H1 (cell line): ENCODE data around the gene CEP68. TPM values are rescaled to one million over a fixed set of nuclear protein-coding genes. Genes with fewer than 3 reads are reported as not detected.

Experiments
- CTCF ChIA-PET: fragments of 300-600 bp; sonication (Branson Sonifier 250); formaldehyde crosslinking; loops from one replicate; lab custom pipeline; 2021; ENCODE audit not compliant: partially characterized antibody; lab: Charles Lee
- POLR2A ChIA-PET: fragments of 300-600 bp; sonication (Branson Sonifier 250); formaldehyde crosslinking; loops from one replicate; lab custom pipeline; 2021; ENCODE audit warnings: inconsistent platforms; ENCODE audit not compliant: partially characterized antibody; lab: Charles Lee
- DNase-seq, 2 experiments: peaks; one replicate each; pipeline versions ENCODE4 v3.0.0 to v3.0.0-alpha.2; 2010 to 2022; ENCODE audit warnings: low spot score in 2 of 2, low read depth in 1 of 2, mixed read lengths in 1 of 2
- FAIRE-seq: peaks from 2 replicates; lab custom pipeline; 2011; peaks lifted over from hg19 to GRCh38; lab: Jason Lieb, UNC
- H2AFZ ChIP-seq: 2 replicates; pipeline ENCODE4 v1.8.1; 2012; ENCODE audit warnings: low read length, inconsistent platforms
- H2AK5ac ChIP-seq: 2 replicates; pipeline ENCODE4 v1.6.1; 2013; ENCODE audit warnings: low read depth, low read length
- H2BK120ac ChIP-seq: replicated peaks from 2 replicates; pipeline ENCODE3; 2013; ENCODE audit warnings: low read depth, low read length, inconsistent platforms
- H2BK12ac ChIP-seq: 2 replicates; pipeline ENCODE4 v1.6.1; 2013; ENCODE audit warnings: low read depth, low read length
- H2BK15ac ChIP-seq: 2 replicates; pipeline ENCODE4 v1.6.1; 2013; ENCODE audit warnings: low read length
- H2BK20ac ChIP-seq: 2 replicates; pipeline ENCODE4 v1.6.1; 2013; ENCODE audit warnings: low read length
- H2BK5ac ChIP-seq: 2 replicates; pipeline ENCODE4 v1.6.1; 2013; ENCODE audit warnings: low read depth, low read length
- H3K14ac ChIP-seq: 2 replicates; pipeline ENCODE4 v1.6.1; 2013; ENCODE audit warnings: inconsistent platforms; ENCODE audit not compliant: insufficient read length
- H3K18ac ChIP-seq: 2 replicates; pipeline ENCODE4 v1.6.1; 2013; ENCODE audit warnings: low read length; ENCODE audit errors: extremely low read depth
- H3K23ac ChIP-seq: 2 replicates; pipeline ENCODE4 v1.6.1; 2013; ENCODE audit warnings: inconsistent platforms; ENCODE audit not compliant: insufficient read length
- H3K23me2 ChIP-seq: 2 replicates; pipeline ENCODE4 v1.6.1; 2013; ENCODE audit warnings: low read depth, low read length
- H3K27ac ChIP-seq: 2 replicates; pipeline ENCODE4 v1.6.1; 2011; ENCODE audit warnings: low read depth, low read length, inconsistent platforms
- H3K27me3 ChIP-seq, 4 experiments: replicated peaks in 1 of 4; 1 replicate in 1 of 4; 2 replicates in 3 of 4; pipeline versions ENCODE4 v1.6.1 to v1.8.1; 2011 to 2013; ENCODE audit warnings: low read length in 3 of 4, mild to moderate bottlenecking in 3 of 4, inconsistent platforms in 2 of 4, mixed read lengths in 2 of 4, moderate library complexity in 1 of 4; ENCODE audit not compliant: control insufficient read depth in 3 of 4, insufficient read depth in 3 of 4; ENCODE audit errors: extremely low read depth in 1 of 4
- H3K36me3 ChIP-seq, 4 experiments: 2 replicates each; pipeline versions ENCODE4 v1.6.1 to v1.8.1; 2011 to 2013; ENCODE audit warnings: mild to moderate bottlenecking in 4 of 4, low read length in 3 of 4, moderate library complexity in 2 of 4, control low read depth in 1 of 4, inconsistent platforms in 1 of 4; ENCODE audit not compliant: insufficient read depth in 4 of 4, control insufficient read depth in 2 of 4
- H3K4ac ChIP-seq: replicated peaks from 2 replicates; pipeline ENCODE3; 2013; ENCODE audit warnings: low read length, low read depth, mixed read lengths, inconsistent platforms; ENCODE audit not compliant: insufficient read length
- H3K4me1 ChIP-seq, 4 experiments: replicated peaks in 1 of 4; 1 replicate in 1 of 4; 2 replicates in 3 of 4; pipeline versions ENCODE4 v1.6.1 to v1.8.1; 2011 to 2013; ENCODE audit warnings: low read length in 3 of 4, inconsistent platforms in 2 of 4, mixed read lengths in 1 of 4; ENCODE audit not compliant: insufficient read depth in 4 of 4, control insufficient read depth in 3 of 4
- H3K4me2 ChIP-seq, 2 experiments: 2 replicates each; pipeline versions ENCODE4 v1.6.1 to v1.8.1; 2011 to 2013; ENCODE audit warnings: low read depth in 2 of 2, low read length in 2 of 2, control low read depth in 1 of 2, inconsistent platforms in 1 of 2, mild to moderate bottlenecking in 1 of 2; ENCODE audit not compliant: insufficient read depth in 1 of 2
- H3K4me3 ChIP-seq, 4 experiments: fragments of 200-600, 300-600 bp in 1 of 4; sonication (generic), shearing (Covaris generic), sonication (Bioruptor Twin) in 1 of 4; 2 replicates each; pipeline versions ENCODE4 v1.5.1 to v1.8.1; 2011 to 2016; ENCODE audit warnings: low read length in 4 of 4, low read depth in 3 of 4, control low read depth in 2 of 4, inconsistent platforms in 2 of 4, mild to moderate bottlenecking in 2 of 4, mixed read lengths in 1 of 4, moderate library complexity in 1 of 4; ENCODE audit not compliant: insufficient read depth in 2 of 4; ENCODE audit errors: extremely low read depth in 1 of 4
- H3K56ac ChIP-seq: replicated peaks from 2 replicates; pipeline ENCODE3; 2013; ENCODE audit warnings: low read depth, mild to moderate bottlenecking, mixed read lengths, low read length, inconsistent platforms; ENCODE audit not compliant: insufficient read length
- H3K79me1 ChIP-seq: 2 replicates; pipeline ENCODE4 v1.6.1; 2013; ENCODE audit warnings: low read depth, low read length, control low read depth
- H3K79me2 ChIP-seq, 2 experiments: 2 replicates each; pipeline versions ENCODE4 v1.6.1 to v1.8.1; 2012 to 2013; ENCODE audit warnings: low read length in 2 of 2, mild to moderate bottlenecking in 2 of 2, inconsistent platforms in 1 of 2; ENCODE audit not compliant: insufficient read depth in 2 of 2, control insufficient read depth in 1 of 2
- H3K9ac ChIP-seq, 4 experiments: replicated peaks in 1 of 4; 1 replicate in 1 of 4; 2 replicates in 3 of 4; pipeline versions ENCODE4 v1.6.1 to v1.8.1; 2011 to 2013; ENCODE audit warnings: low read depth in 3 of 4, low read length in 3 of 4, control low read depth in 2 of 4, mild to moderate bottlenecking in 2 of 4, moderate library complexity in 2 of 4, inconsistent platforms in 1 of 4; ENCODE audit errors: extremely low read depth in 1 of 4
- H3K9me3 ChIP-seq, 2 experiments: 2 replicates each; pipeline versions ENCODE4 v1.6.1 to v1.8.1; 2012 to 2013; ENCODE audit warnings: mild to moderate bottlenecking in 2 of 2, moderate library complexity in 2 of 2, control low read depth in 1 of 2, inconsistent platforms in 1 of 2, low read depth in 1 of 2, low read length in 1 of 2, mixed read lengths in 1 of 2; ENCODE audit not compliant: insufficient read depth in 2 of 2
- H4K20me1 ChIP-seq, 2 experiments: replicated peaks in 1 of 2; 2 replicates each; pipeline versions ENCODE3 to v1.8.1; 2011 to 2013; ENCODE audit warnings: inconsistent platforms in 2 of 2, low read length in 2 of 2, mild to moderate bottlenecking in 1 of 2; ENCODE audit not compliant: insufficient read depth in 2 of 2, control insufficient read depth in 1 of 2
- H4K5ac ChIP-seq: 2 replicates; pipeline ENCODE4 v1.6.1; 2013; ENCODE audit warnings: low read length, low read depth, mixed read lengths, inconsistent platforms; ENCODE audit not compliant: insufficient read length
- H4K8ac ChIP-seq: 2 replicates; pipeline ENCODE4 v1.8.0; 2013; ENCODE audit warnings: mild to moderate bottlenecking, moderate library complexity, low read length, inconsistent platforms; ENCODE audit not compliant: insufficient read depth; ENCODE audit errors: extremely low read depth
- H4K91ac ChIP-seq: replicated peaks from 2 replicates; pipeline ENCODE3; 2013; ENCODE audit warnings: low read length, mixed read lengths, inconsistent platforms; ENCODE audit not compliant: insufficient read length
- BACH1 ChIP-seq: IDR thresholded peaks from 2 replicates; pipeline ENCODE4 v1.6.1; 2012; ENCODE audit warnings: low read length, improper control_type of control experiment
- CBX8 ChIP-seq: fragments of 300-800, 300-1000 bp; sonication (generic); IDR thresholded peaks from 2 replicates; pipeline ENCODE4 v1.7.1; 2016; ENCODE audit warnings: low read depth, low read length, borderline replicate concordance
- CHD1 ChIP-seq: IDR thresholded peaks from 2 replicates; pipeline ENCODE4 v1.6.1; 2012; ENCODE audit warnings: low read depth, low read length, improper control_type of control experiment
- EGR1 ChIP-seq: IDR thresholded peaks from 2 replicates; pipeline ENCODE4 v1.6.1; 2011; ENCODE audit warnings: low read depth, low read length, borderline replicate concordance
- EZH2 ChIP-seq: fragments of 200-600 bp; sonication (generic); IDR thresholded peaks from 2 replicates; pipeline ENCODE4 v1.7.1; 2012; ENCODE audit warnings: low read depth, mild to moderate bottlenecking, moderate library complexity, low read length, inconsistent platforms; ENCODE audit not compliant: severe bottlenecking
- KDM4A ChIP-seq: IDR thresholded peaks from one replicate; pipeline ENCODE4 v1.7.1; 2012; ENCODE audit warnings: low read depth, mild to moderate bottlenecking, moderate library complexity, low read length, inconsistent platforms; ENCODE audit not compliant: severe bottlenecking
- KDM5A ChIP-seq: fragments of 200-600 bp; IDR thresholded peaks from 2 replicates; pipeline ENCODE4 v1.7.1; 2012; ENCODE audit warnings: mild to moderate bottlenecking, low read length, inconsistent platforms, mixed read lengths
- NANOG ChIP-seq: IDR thresholded peaks from 2 replicates; pipeline ENCODE4 v1.6.1; 2011; ENCODE audit warnings: low read length, low read depth, mild to moderate bottlenecking, inconsistent platforms; ENCODE audit not compliant: insufficient read depth, poor library complexity, severe bottlenecking
- POU5F1 ChIP-seq: IDR thresholded peaks from 2 replicates; pipeline ENCODE4 v1.6.1; 2011; ENCODE audit warnings: low read depth, mild to moderate bottlenecking, low read length, moderate library complexity
- SRF ChIP-seq: IDR thresholded peaks from 2 replicates; pipeline ENCODE4 v1.6.1; 2011; ENCODE audit warnings: mild to moderate bottlenecking, low read depth, low read length, moderate library complexity
- SUZ12 ChIP-seq: fragments of 200-600 bp; sonication (generic); IDR thresholded peaks from 2 replicates; pipeline ENCODE4 v1.6.1; 2012; ENCODE audit warnings: mild to moderate bottlenecking, inconsistent platforms, low read length, moderate library complexity, mixed read lengths
- USF2 ChIP-seq: IDR thresholded peaks from 2 replicates; pipeline ENCODE4 v1.6.1; 2011; ENCODE audit warnings: low read length, improper control_type of control experiment
- YY1 ChIP-seq: IDR thresholded peaks from 2 replicates; pipeline ENCODE4 v1.6.1; 2011; ENCODE audit warnings: low read depth, mild to moderate bottlenecking, low read length
- WGBS, 2 experiments: shearing (Covaris generic) in 1 of 2; methylation state at CpG; one replicate each; pipeline versions ENCODE4 v1.1.6 to v1.1.7; 2013 to 2015; ENCODE audit warnings: low lambda C conversion rate in 2 of 2, mixed read lengths in 2 of 2, inconsistent platforms in 1 of 2, low coverage in 1 of 2, missing lambda C conversion rate in 1 of 2; ENCODE audit not compliant: insufficient replicate concordance in 2 of 2, insufficient coverage in 1 of 2, insufficient read length in 1 of 2; ENCODE audit errors: extremely low coverage in 1 of 2, missing lambda C conversion rate in 1 of 2; 5-methylcytosine and 5-hydroxymethylcytosine counted together
- polyA plus RNA-seq, 7 experiments: library from polyadenylated mRNA; depleted of rRNA in 3 of 7; stranded (reverse) in 5 of 7; unstranded in 2 of 7; fragments of >200 nt in 5 of 7; fragments of 200-250 nt in 2 of 7; gene quantifications; 1 replicate in 5 of 7; 2 replicates in 1 of 7; 4 replicates in 1 of 7; pipeline versions ENCODE4 v1.2.1 to v1.2.3, GENCODE V29; 2011 to 2013; ENCODE audit warnings: missing spikeins in 2 of 7, mixed read lengths in 2 of 7
- total RNA-seq: library from RNA; stranded (reverse); fragmentation: NEBNext Ultra II Directional; extraction: Animal tissue kit (Norgen Biotek cat#: 25700); gene quantifications from 2 replicates; pipeline ENCODE4 v1.2.1, GENCODE V29; 2021

CEP68 gene
- total and polyA plus RNA-seq, 2 of the 8 experiments (the other 6 are each of a cell fraction or from before 2014, with no cell fraction given) = 23.2 to 24.7 TPM

- no peak overlapping the region for H4K8ac ChIP-seq
- FAIRE-seq (no peak), DNase-seq (no peak)
- H3K79me2 ChIP-seq = peaks cover 12 to 70% of the 10 kb centered on the region in 2 experiments
- H3K23me2 ChIP-seq = peaks cover 9% of the 10 kb centered on the region
- no peaks in the 10 kb centered on the region; a peak in 1 of 8 replicates for H3K36me3 ChIP-seq
- H4K5ac ChIP-seq = no peak overlapping the region
- peaks cover 0 to 7% (median 3%) of the 10 kb centered on the region in 4 experiments; a peak in 4 of 7 replicates for H3K4me1 ChIP-seq
- H4K20me1 ChIP-seq = peaks cover 10 to 18% of the 10 kb centered on the region in 2 experiments
- H2BK12ac ChIP-seq = no peak overlapping the region
- peaks cover 18% of the 10 kb centered on the region for H3K79me1 ChIP-seq
- no peak overlapping the region for H2BK5ac ChIP-seq
- ChIA-PET CTCF (interaction anchor here (0.7 to 2.3 kb wide), 5 partner anchors 9 to 142 kb away, joined by 3 to 8 read pairs (median 4); no protein-coding TSS in a partner anchor), POLR2A (interaction anchor here (1.5 to 8.1 kb wide), 4 partner anchors 10 to 110 kb away, joined by 4 to 84 read pairs (median 19); no protein-coding TSS in a partner anchor)
- no peak overlapping the region for H3K4ac ChIP-seq
- no peak overlapping the region for H3K9ac ChIP-seq
- peaks cover 0 to 3% (median 1%) of the 10 kb centered on the region in 4 experiments; a peak in 1 of 7 replicates for H3K27me3 ChIP-seq
- no peak overlapping the region for H3K14ac ChIP-seq
- H2AK5ac ChIP-seq = no peak overlapping the region
- no peak overlapping the region for H3K23ac ChIP-seq
- no peak overlapping the region for H2BK15ac ChIP-seq
- H2BK20ac ChIP-seq = no peak overlapping the region
- H3K9me3 ChIP-seq = no peaks in the 10 kb centered on the region
- H3K56ac ChIP-seq = no peak overlapping the region
- no peak overlapping the region for H4K91ac ChIP-seq
- no peak overlapping the region for H3K18ac ChIP-seq
- 100% methylated on average over 1 of the region's 1 CpG; no CpG with 5 or more reads in 1 of the 2 experiments for WGBS, 2 experiments
- no peak overlapping the region for H3K4me2 ChIP-seq
- no peak overlapping the region for H2AFZ ChIP-seq
- H2BK120ac ChIP-seq = no peak overlapping the region
- no peak overlapping the region for H3K4me3 ChIP-seq
- no peak overlapping the region for H3K27ac ChIP-seq
- TF ChIP-seq KDM5A (no peak), CBX8 (no peak), CHD1 (no peak), KDM4A (no peak), YY1 (no peak), SUZ12 (no peak), NANOG (no peak), EZH2 (no peak), SRF (no peak), POU5F1 (no peak), BACH1 (no peak), USF2 (no peak), EGR1 (no peak)
Observed at GRCh38 chr2:65059071-65059470, 2.9 kb downstream of the CEP68 start.
